NCI-H1092 treated with DMSO at 0.1 percent for 48 hours (cell line): ENCODE measurements around the gene VPS4B.

ENCODE experiments used
- DNase-seq: peaks from one replicate; lab custom pipeline; 2025; lab: John Stamatoyannopoulos, UW

Gene VPS4B

GRCh38 chr18:63430526-63430925 is 8.2 kb upstream of the VPS4B start:
- DNase-seq: no peak

DNA sequence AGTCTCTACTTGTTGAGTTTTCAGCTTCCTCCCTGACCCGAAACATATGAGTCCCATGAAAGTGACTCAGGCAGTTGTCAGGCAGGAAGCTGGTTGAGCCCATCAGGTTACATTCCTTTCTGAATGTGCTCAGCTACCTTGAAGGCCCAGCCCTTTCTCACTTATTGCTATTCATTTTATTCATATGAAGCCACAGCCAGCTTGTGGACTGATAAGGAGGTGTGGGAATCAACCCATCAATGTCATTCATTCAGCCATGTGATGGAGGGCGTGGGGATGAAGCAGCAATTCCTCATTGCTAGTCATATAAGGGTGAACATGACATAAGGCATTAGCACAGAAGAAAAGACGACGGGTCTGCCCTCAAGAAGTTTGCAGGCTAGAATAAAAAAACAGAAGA is 5.3 kb upstream of the VPS4B start:
- no peak for DNase-seq

GRCh38 chr18:63422864-63423304 is 608 bp upstream of the VPS4B start:
- no peak for DNase-seq

- DNase-seq: no peak
Observed at GRCh38 chr18:63421514-63421913, 762 bp downstream of the VPS4B start.

GRCh38 chr18:63412953-63413352 is 9.3 kb downstream of the VPS4B start:
- no peak for DNase-seq

- no peak for DNase-seq
Observed at GRCh38 chr18:63410792-63411191, 11.5 kb downstream of the VPS4B start.

- no peak for DNase-seq
Observed at GRCh38 chr18:63409301-63409700, 13.0 kb downstream of the VPS4B start.

DNA sequence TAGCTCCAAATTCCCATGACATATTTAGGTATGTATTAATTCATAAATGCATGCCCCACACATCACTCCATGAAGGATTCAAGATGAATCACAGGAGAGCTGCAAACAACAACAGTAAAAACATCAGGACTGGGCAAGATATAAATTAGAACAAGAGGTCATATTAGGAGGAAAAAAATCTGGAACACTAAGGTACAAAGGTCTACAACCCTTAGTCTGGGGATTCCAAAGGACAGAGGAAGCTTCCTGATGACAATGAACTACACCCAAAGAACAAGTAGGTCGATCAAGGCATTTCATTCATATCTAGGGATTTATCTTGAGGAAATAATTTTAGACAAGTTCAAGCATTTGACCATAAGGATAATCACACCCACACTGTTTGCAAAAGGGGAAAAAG is 14.5 kb downstream of the VPS4B start:
- no peak for DNase-seq

GRCh38 chr18:63405986-63406385 is 16.3 kb downstream of the VPS4B start:
- no peak for DNase-seq

GRCh38 chr18:63402246-63403162 is 19.8 kb downstream of the VPS4B start:
- DNase-seq: no peak

DNA sequence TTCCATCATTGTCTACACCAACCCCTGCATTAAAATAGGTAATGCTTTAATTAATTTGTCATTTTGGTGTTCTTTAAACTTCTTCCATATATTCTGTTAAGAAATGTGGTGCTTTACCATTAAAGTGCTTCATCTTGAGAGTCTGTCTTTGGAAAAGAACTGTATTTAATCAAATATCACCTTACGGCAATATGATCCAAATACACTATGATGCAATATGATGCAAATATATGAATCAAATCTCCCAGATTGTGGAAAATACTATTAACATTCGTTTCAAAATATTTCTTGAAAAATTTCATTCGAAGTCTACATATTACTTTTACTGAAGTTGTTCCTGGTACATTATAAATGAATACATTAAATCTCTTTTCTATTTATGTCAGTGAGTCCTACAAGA is 23.0 kb downstream of the VPS4B start:
- DNase-seq: no peak

GRCh38 chr18:63397349-63397748 is 24.9 kb downstream of the VPS4B start:
- no peak for DNase-seq

- no peak for DNase-seq
Observed at GRCh38 chr18:63395503-63395902, 26.8 kb downstream of the VPS4B start.

- no peak for DNase-seq
Observed at GRCh38 chr18:63394954-63395353, 27.3 kb downstream of the VPS4B start.

DNA sequence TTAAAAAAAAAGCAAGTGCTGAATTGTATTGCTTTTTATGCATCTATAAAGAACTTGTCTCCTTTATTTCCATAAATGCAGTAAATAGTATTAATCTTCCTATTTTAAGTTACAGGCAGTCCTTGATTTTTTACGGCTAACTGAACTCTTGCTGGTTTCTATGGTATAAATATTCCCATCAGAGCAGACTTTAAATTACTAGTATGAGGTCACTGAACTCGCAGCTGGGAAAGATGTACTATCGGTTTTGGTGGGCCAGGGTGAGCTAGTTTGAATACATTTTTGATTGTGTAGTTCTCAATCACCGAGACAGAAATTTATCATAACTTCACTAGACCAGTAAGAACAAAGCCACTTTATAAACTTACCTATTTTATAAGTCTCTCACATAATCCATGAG is 34.4 kb downstream of the VPS4B start:
- DNase-seq: no peak

DNA sequence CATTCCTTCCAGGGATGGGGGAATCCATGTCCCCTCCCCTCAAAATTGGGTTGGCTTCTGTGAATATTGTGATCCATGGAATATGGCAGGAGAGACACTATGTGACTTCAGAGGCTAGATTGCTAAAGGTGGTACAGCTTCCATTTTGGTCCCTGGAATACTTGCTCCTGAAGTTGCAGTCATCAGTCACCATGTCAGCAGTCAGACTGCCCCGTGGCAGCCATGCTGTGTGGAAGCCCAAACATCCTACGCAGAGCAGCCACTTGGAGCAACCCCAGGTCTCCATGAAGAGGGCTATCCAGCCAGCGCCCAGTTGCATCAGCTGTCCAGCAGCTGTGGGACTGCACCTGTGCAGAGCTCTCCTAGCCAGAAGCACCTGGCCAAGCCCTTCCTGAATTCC is 39.4 kb downstream of the VPS4B start:
- DNase-seq: no peak

DNA sequence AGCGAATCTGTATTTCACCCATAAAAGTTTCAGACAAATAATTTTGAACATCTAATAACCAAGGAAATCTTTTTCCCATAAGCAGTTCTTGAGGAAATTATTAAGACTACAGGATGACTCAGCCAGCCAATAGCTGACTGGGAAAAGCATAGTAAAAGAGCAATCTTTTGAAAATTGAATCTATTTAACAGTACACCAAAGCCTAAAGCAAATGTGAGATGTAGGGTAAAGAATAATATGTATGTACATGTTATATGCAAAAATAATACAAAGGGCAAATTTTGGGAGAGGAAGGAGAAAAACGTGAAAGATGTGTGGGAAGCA is 42.7 kb downstream of the VPS4B start:
- DNase-seq: no peak

DNA sequence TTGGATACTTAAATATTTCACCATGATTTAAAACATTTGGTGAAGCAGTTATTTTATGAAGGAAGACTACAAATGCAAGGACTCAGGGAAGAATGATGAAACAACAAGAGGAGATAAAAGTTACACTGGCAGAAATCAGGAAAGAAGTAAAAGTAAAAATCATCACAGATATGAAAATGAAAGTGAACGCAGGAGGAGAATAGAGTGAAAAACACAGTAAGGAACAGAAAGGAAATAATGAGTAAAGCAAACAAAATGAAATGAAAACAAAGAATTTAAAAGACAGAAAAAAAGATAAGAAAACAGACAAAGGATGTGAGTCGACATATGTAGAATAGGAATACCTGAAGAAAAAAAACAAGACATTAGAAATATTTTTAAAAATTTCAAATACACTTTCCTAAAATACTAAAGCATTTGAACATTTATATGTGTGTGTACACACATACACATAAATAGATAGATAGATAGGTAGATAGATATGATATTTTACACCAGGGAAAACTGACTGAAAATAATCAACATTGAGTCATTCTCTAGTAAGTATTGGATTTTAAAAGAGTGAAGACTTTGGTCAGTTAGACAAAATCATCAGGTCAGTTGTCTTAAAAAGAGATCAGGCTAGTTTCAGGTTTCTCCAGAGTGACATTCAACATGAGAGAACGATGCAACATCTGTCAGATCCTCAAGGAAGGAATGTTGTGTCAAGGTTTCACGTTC is 43.2 kb downstream of the VPS4B start:
- DNase-seq: no peak

GRCh38 chr18:63377275-63377980 is 44.8 kb downstream of the VPS4B start:
- DNase-seq: no peak

DNA sequence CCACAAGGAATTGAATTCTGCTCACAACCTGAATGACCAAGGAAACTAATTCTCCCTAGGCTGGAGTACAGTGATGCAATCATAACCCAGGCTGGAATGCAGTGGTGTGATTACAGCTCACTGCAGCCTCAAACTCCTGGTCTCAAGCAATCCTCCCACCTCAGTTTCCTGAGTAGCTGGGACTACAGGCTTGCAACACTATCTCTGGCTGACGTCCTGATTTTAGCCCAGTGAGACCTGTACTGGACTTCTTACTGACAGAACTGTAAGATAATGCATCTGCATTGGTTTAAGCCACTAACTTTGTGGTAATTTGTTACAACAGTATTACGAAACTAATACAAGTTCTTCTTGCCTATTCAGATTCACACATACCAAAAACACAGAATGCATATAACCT is 45.7 kb downstream of the VPS4B start:
- no peak for DNase-seq

DNA sequence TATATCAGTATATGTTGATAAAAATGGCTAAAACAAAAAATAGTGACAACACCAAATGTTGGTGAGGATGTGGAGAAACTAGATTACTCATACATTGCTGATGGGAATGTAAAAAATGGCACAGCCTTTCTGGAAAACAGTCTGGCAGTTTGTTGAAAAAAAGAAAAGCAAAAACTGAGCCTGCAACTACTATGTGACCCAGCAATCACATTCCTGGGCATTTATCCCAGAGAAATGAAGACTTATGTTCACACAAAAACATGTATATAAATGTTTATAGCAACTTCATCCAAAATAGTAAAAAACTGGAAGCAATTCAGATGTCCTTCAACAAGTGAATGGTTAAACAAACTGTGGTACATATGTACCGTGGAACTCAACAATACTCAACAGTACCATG is 47.7 kb downstream of the VPS4B start:
- DNase-seq: no peak

DNA sequence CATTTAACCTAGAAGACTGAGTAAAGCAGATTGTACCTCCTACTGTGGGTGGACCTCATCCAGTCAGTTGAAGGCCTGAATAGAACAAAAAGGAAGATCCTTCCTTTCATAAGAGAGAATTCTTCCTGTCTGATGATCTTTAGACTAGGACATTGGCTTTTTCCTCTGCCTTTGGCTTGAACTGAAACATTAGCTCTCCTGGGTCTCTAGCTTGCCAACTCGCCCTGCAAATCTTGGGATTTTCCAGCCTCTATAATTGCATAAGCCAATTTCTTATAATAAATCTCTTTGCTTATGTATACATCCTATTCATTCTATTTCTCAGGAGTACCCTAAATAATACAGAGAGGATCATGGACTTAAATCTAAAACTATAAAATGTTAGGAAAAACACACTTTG is 49.1 kb downstream of the VPS4B start:
- no peak for DNase-seq

GRCh38 chr18:63368611-63369010 is 53.7 kb downstream of the VPS4B start:
- DNase-seq: no peak
